Epithelial cell of prostate (primary cell): Measurements from ENCODE around the gene OR8D2.

ENCODE experiments used
- DNase-seq: peaks from one replicate; pipeline ENCODE4 v3.0.0-alpha.2; 2011; ENCODE audit warnings: low read depth, low spot score
- H3K27ac ChIP-seq: fragments of 450-650 bp; 2 replicates; pipeline ENCODE4 v1.5.1; 2017; ENCODE audit warnings: mild to moderate bottlenecking

The OR8D2 gene

GRCh38 chr11:124320097-124320496 is at the start of gene OR8D2:
Gene OR8D2 (minus strand): TSS chr11:124320197. CDS start chr11:124320197, 0 bp downstream.
- DNase-seq: no peak

GRCh38 chr11:124359566-124359965 is 39.6 kb upstream of the OR8D2 start:
- DNase-seq: no peak

More at GRCh38 chr11:124320097-124320496, at the start of gene OR8D2:
- no peak within 1 kb of the TSS for H3K27ac ChIP-seq

DNA sequence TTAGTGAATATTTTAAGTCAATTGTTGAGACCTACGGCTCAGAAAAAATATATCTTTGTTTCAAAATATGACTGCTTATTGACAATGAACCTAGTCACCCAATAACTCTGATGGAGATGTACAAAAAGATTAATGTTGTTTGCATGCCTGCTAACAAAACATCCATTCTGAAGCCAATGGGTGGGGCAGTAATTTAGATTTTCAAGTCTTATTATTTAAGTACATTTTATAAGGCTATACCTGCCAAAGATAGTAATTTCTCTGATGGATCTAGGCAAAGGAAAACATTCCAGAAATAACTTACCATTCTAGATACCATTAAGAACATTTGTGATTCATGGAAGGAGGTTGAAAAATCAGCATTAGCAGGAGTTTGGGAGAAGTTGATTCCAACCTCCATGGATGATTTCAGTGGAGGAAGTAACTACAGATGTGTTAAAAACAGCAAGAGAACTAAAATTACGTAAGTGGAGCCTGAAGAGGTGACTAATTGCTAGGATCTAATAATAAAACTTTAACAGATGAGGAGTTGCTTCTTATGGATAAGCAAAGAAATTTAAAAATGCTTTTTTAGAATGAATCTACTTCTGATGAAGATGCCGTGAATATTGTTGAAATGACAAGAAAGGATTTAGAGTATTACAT is 26.4 kb upstream of the OR8D2 start:
- no peak for DNase-seq
- no peak overlapping the region for H3K27ac ChIP-seq

More at GRCh38 chr11:124359566-124359965, 39.6 kb upstream of the OR8D2 start:
- no peak overlapping the region for H3K27ac ChIP-seq

- H3K27ac ChIP-seq: no peak overlapping the region
- DNase-seq: no peak
Observed at GRCh38 chr11:124344346-124344745, 24.3 kb upstream of the OR8D2 start.

DNA sequence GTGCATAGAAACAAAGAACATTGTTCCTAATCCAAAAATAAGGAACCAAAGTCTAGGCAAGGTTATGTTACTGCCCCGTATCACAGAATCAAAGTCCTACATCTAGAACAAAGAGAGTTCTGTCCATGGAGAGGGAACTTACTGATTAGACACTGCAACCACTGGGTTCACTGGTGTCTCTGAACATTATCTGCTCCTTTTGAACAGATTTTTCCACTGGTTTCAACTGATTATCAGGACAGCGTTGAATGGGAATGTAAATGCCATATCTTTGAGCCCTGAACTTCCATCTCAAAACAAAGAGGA is 20.1 kb upstream of the OR8D2 start:
- DNase-seq: no peak
- no peak overlapping the region for H3K27ac ChIP-seq

GRCh38 chr11:124339396-124340141 is 19.6 kb upstream of the OR8D2 start:
- no peak overlapping the region for H3K27ac ChIP-seq
- DNase-seq: no peak

- DNase-seq: no peak
- no peak overlapping the region for H3K27ac ChIP-seq
Observed at GRCh38 chr11:124331873-124332272, 11.9 kb upstream of the OR8D2 start.

DNA sequence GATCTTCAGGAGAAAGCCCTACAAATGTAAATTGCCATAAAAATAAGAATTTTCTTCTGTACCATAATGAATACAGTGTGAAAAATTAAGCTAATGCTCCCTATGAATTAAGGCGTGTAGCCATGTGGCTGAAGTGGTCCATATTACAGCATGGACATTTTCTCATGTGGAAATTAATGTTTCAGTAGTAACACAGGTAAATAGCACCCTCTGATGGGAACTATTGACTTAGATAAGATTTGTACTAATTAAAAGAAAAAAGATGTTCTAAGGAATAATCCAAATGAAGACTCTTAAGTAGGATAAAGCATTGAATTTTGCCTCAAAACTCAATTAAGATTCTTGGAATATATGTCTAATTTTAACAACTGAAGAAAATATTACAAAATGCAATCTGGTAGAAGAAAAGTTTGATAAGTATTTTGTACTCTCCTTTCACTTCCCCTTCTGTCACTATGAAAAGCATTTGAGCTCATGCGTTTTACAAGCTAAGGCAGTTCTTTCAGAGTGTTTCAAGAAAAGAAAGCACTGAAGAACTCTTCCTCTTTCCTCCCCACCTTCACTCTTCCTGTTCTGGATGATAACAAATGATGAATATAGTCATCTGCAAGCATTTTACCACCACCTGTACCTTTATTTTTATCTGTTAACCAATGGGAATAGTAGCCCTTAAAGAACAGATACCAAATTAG is 9.9 kb upstream of the OR8D2 start:
- no peak overlapping the region for H3K27ac ChIP-seq
- no peak for DNase-seq

DNA sequence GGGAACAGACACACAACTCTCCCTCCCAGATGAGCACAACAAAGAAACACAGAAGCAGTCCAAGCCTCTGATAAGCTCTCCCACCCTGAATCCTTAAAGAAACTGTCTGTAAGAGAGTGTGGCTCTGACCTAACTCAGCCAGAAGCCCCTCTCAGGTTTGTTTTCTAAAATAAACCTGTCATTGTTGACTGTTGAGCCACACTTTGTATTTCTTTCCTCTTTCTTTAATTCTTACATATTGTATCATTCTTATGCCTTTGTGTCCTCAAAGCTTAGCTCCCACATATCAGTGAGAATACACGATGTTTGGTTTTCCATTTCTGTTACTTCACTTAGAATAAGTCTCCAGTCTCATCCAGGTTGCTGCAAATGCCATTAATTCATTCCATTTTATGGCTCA is 7.8 kb upstream of the OR8D2 start:
- no peak for DNase-seq
- no peak overlapping the region for H3K27ac ChIP-seq

- DNase-seq: no peak
- no peak overlapping the region for H3K27ac ChIP-seq
Observed at GRCh38 chr11:124322356-124322755, 2.4 kb upstream of the OR8D2 start.

GRCh38 chr11:124315052-124315451 is 4.9 kb downstream of the OR8D2 start:
- DNase-seq: no peak
- no peak overlapping the region for H3K27ac ChIP-seq

DNA sequence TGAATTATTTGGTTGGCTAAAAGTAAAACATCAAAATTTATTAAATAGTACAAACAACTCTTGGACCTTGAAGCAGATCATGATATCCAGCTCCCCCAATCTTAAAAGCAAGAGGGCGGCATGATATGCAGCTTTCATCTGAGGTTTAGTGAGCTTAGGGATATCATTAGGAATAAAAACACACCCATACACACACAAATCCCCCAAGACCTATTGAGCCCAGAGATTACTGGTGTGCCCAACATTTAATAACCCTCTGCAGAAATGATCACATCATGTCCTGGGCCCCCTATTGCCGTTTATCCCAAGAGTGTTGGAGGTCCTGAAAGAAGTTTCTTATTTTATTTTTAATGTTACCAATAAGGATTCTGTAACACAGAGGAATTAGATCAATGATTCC is 6.1 kb downstream of the OR8D2 start, which contains the start of gene OR8D1:
TSS of gene OR8D1 (minus strand) at position 101 of the 400 bp plus-strand sequence. CDS start 3,183 bp downstream, outside the sequence.
- DNase-seq: no peak
- no peak within 1 kb of the TSS for H3K27ac ChIP-seq

DNA sequence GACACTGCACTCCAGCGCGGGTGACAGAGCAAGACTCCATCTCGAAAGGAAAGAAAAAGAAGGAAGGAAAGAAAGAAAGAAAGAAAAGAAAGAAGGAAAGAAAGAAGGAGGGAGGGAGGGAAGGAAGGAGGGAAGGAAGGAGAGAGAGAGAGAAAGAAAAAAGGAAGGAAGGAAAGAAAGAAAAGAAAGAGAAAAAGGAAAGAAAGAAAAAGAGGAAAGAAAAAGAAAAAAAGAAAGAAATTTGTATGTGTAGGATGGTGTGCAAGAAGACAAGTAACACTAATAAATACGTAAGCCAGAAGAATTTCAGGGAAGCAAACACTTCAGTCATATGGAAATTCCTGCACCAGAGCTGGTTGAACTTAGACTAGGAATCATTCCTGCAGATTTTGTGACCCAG is 6.9 kb downstream of the OR8D2 start:
- no peak overlapping the region for H3K27ac ChIP-seq
- DNase-seq: no peak

DNA sequence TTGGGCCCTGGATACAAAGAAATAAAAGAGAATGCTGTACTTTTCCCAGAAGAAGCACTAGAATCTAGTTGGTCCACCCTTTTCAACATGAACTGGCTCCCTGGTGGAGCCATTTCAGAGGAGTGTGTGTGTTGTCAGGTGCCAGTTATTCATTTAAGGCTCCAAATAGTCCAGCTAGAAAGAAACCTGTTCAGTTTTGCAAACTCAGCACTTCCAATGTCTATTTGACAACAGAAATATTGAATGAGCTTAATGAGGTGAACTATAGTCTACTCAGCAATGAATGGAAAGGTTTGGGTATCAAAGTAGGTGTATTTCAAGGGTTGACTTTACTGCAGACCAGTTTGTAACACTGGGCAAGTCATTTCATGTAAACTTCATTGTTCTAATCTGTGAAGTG is 8.3 kb downstream of the OR8D2 start:
- no peak overlapping the region for H3K27ac ChIP-seq
- DNase-seq: no peak

GRCh38 chr11:124311269-124311668 is 8.7 kb downstream of the OR8D2 start:
- no peak overlapping the region for H3K27ac ChIP-seq
- DNase-seq: no peak

- no peak overlapping the region for H3K27ac ChIP-seq
- no peak for DNase-seq
Observed at GRCh38 chr11:124310721-124311120, 9.3 kb downstream of the OR8D2 start.

DNA sequence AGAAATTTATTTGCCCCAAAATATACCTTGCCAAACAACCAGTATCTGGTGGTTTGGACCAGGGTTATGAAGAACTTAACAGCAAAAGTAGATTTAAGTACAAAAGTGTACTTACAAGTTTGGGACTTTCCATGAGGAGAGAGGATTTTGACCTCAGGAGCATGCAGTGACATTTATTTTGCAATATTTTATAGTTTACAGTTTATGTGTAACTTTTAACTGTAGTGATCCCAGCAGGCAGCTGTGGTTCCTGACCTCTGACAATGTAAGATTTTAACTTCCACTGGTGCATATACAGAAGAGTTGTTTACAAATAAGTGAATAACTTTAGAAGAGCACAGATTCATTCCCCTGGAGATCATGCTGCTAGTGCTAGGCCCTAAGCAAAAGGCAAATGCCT is 12.9 kb downstream of the OR8D2 start:
- no peak overlapping the region for H3K27ac ChIP-seq
- no peak for DNase-seq

DNA sequence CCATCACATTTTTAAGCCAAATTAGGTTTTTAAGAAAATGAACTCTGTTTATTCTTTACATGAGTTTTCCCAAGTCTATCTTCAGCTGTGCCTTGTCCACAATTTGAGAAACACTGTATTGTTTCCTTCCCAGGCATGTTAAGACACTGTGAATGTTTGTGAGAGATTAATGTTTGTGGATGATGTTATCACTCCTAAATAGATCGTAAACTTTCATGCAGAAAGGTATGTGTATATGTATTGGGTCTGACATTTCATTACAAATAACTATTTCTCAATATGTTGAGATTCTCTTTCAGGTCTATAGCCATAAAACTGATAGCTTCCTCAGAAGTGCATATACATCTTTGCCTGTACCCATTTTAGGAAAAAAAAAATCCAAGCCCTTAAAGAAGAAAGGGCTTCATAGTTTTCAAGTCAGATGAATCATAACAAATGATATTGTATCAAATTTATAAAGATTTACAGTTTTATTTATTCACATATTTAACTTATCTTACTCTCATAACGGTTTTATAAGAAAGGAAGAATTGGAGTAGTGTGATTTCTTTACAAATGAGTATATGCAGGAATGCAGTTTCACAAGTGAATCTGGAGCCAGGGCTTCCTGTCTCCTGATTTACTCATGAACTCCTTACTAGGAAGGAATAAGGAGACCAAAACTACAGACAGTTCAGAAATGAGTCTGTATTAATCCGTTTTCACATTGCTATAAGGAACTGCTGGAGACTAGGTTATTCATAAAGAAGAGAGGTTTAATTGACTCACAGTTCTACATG is 17.5 kb downstream of the OR8D2 start:
- DNase-seq: no peak
- H3K27ac ChIP-seq: no peak overlapping the region

DNA sequence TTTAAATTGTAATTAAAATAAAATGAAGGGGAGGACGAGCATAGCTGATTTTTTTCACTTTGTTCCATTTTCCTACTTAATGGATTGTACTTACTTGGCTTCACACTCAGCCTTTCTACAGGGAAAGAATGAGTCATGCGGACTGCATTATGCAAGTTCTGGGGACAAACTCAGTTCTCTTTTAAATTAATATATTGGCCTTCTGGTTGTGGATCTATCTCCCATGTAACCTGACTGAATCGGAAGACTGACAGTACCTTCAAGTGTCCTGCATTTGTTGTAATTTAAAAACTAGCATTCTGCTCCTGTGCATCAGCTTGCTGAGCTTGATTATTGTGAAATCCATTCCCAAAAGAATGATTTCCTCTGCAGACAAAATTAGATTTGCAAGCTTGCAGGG is 18.4 kb downstream of the OR8D2 start:
- no peak for DNase-seq
- no peak overlapping the region for H3K27ac ChIP-seq

DNA sequence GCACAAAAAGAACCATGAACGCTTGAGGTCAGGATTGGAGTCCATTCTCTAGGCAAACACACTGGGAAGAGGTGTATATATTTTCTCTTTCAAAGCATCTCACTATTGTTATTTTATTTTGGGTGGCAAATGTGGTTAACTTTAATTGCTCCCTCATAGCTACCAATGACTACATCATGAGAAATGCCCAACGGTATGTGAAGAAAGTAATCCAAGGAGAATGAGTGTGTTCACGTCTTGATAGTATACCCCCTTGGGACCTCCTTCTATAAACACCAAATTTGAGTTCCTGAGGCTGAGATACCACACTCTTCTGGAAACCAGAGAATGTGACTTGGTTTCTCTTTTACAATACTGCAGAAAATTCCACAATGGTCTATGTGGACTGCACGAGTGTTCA is 22.1 kb downstream of the OR8D2 start:
- DNase-seq: no peak
- no peak overlapping the region for H3K27ac ChIP-seq

GRCh38 chr11:124296016-124296415 is 24.0 kb downstream of the OR8D2 start:
- no peak for DNase-seq
- no peak overlapping the region for H3K27ac ChIP-seq
